CD4-positive, alpha-beta T cell treated with Interleukin-6 for 4 hours (primary cell): ENCODE results near the gene DPT.

Source experiments
- DNase-seq: peaks from one replicate; pipeline ENCODE4 v3.0.0-alpha.2; 2020; ENCODE audit warnings: mixed read lengths

DPT gene

DNA sequence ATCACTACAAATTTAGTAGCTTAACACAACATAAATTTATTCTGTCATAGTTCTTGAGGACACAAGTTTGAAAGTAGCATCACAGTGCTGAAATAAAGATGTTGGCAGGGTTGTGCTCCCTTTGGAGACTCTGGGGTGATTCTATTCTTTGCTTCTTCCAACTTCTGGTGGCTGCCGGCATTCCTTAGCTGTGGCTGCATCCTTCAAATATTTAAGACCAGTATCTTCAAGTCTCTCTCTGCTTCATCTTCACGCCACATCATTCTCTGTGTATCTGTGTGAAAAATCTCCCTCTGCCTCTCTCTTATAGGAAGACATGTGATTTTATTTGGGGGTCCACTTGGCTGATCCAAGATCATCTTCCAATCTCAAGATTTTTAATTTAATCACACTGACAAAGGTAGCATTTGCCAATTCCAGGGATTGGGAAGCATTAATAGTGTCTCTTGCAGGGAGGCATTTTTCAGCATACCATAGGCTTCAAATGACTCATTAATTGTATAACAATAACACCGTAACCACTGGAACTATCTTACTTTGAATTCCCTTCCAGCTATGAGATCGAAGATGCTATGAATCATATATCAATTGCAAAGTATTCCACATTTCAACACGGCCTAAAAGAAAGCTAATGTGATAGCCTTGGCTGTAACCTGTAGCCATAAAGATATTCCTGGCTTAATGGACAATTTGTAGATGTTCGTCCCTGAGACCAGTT, 74.6 kb downstream of the DPT start:
- DNase-seq = no peak

DNA sequence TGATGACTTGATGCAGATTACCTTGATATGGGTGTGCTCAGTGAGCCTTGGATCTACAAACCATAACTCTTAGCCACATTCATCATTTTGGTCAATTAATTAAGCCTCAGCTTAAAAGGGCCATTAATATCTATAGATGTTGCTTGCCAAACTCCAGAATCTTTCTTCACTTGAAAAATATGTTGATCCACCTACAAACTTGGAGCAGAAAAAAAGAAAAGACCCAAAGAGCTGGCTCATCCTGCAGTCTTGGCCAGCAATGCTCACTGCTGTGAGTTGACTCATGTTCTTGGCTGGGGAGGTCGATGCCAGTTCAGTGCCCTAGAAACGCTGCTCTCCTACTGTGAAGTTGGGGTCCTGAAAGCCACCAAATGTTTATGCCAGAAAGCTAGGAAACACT, 75.4 kb downstream of the DPT start:
- DNase-seq = no peak

DNA sequence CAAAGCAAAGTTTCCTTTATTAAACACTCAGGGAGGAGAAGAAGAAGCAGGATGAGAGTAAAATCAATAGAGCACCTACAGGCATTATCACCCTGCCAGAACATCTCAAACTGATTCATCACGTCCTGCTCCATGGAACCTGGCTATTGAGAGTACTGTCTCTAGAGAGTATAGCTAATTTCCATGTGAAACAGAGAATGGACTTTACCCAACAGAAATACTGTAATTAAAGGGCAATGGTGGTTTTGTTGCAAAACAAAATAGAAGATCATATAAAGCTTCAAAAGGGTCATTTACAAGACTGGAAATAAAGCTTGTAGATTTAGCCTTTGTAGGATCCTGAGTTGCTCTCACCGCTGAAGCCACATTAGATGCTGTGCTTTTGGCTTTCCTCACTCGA, 83.3 kb downstream of the DPT start:
- no peak for DNase-seq
